GM19351 (cell line): ENCODE results near the gene CHN1.

Experiments
- ATAC-seq: cut with Tn5 transposase; IDR thresholded peaks from one replicate; pipeline ENCODE4 v1.9.1; 2021; ENCODE audit warnings: mild to moderate bottlenecking, moderate library complexity; ENCODE audit not compliant: unreplicated experiment

The CHN1 gene

GRCh38 chr2:174830561-174830960 lies 174.6 kb downstream of the CHN1 start:
- no peak for ATAC-seq

GRCh38 chr2:174829550-174829949 lies 175.6 kb downstream of the CHN1 start:
- ATAC-seq: no peak

- no peak for ATAC-seq
Observed at GRCh38 chr2:174827371-174828369, 177.5 kb downstream of the CHN1 start.

- no peak for ATAC-seq
Observed at GRCh38 chr2:174826051-174826450, 179.1 kb downstream of the CHN1 start.

GRCh38 chr2:174824068-174824467 lies 181.1 kb downstream of the CHN1 start:
- no peak for ATAC-seq

GRCh38 chr2:174821628-174822027 lies 183.6 kb downstream of the CHN1 start:
- no peak for ATAC-seq

- no peak for ATAC-seq
Observed at GRCh38 chr2:174820361-174820760, 184.8 kb downstream of the CHN1 start.

- ATAC-seq: no peak
Observed at GRCh38 chr2:174815526-174815925, 189.7 kb downstream of the CHN1 start.

- ATAC-seq: no peak
Observed at GRCh38 chr2:174812037-174812436, 193.1 kb downstream of the CHN1 start.

GRCh38 chr2:174807931-174808330 lies 197.2 kb downstream of the CHN1 start:
- ATAC-seq: no peak

GRCh38 chr2:174805803-174806202 lies 199.4 kb downstream of the CHN1 start:
- no peak for ATAC-seq

GRCh38 chr2:174802459-174802858 lies 202.7 kb downstream of the CHN1 start:
- ATAC-seq: no peak

- no peak for ATAC-seq
Observed at GRCh38 chr2:174800436-174801205, 204.6 kb downstream of the CHN1 start.

GRCh38 chr2:174798801-174799200 lies 206.4 kb downstream of the CHN1 start:
- no peak for ATAC-seq

- ATAC-seq: no peak
Observed at GRCh38 chr2:174797781-174798276, 207.4 kb downstream of the CHN1 start.

- ATAC-seq: no peak
Observed at GRCh38 chr2:174796319-174796771, 208.8 kb downstream of the CHN1 start.

- ATAC-seq: no peak
Observed at GRCh38 chr2:174794851-174795374, 210.3 kb downstream of the CHN1 start.

- no peak for ATAC-seq
Observed at GRCh38 chr2:174792309-174793025, 212.7 kb downstream of the CHN1 start.

- ATAC-seq: no peak
Observed at GRCh38 chr2:174791746-174792280, 213.4 kb downstream of the CHN1 start.

GRCh38 chr2:174791020-174791419 lies 214.2 kb downstream of the CHN1 start:
- no peak for ATAC-seq
